Measurements from ENCODE around the gene FLNC. TPM values are rescaled to one million over a fixed set of nuclear protein-coding genes. Genes with fewer than 3 reads are reported as not detected.

The FLNC gene
- total and polyA plus RNA-seq, 2 donors (not counting 1 experiment from before 2014, with no cell fraction given) = 0.01 TPM; not detected in 1

GRCh38 chr7:128791972-128792327, 38.3 kb upstream of the FLNC start:
- Histone ChIP-seq H4K20me1 (ENCODE audit: control insufficient read depth, insufficient read depth, low read length, poor library complexity, severe bottlenecking) (no peaks in the 10 kb centered on the region), H3K9ac (ENCODE audit: low read length) (peak overlapping the region; percentile 84), H3K36me3 (replicated peaks in 1 of 2; ENCODE audit: control extremely low read depth in 1 of 2, control insufficient read depth in 1 of 2, extremely low read depth in 1 of 2, insufficient read depth in 2 of 2, low read length in 1 of 2) (no peaks in the 10 kb centered on the region), H3K4me2 (replicated peaks; ENCODE audit: low read depth, low read length, poor library complexity, severe bottlenecking) (peak overlapping the region; percentile 100), H3K79me2 (ENCODE audit: control insufficient read depth, insufficient read depth, low read length) (no peaks in the 10 kb centered on the region), H3K4me3 (ENCODE audit: control extremely low read depth in 1 of 5, extremely low read depth in 1 of 5, insufficient read depth in 1 of 5, low read depth in 2 of 5, low read length in 4 of 5) (peak overlapping the region in 4 of 5 experiments; percentile 66 to 87 (median 78)), H3K27me3 (replicated peaks in 1 of 4; ENCODE audit: control extremely low read depth in 1 of 4, control insufficient read depth in 3 of 4, insufficient read depth in 4 of 4, low read length in 3 of 4) (no peaks in the 10 kb centered on the region), H2AFZ (ENCODE audit: insufficient read depth, low read depth, low read length, poor library complexity, severe bottlenecking) (peak overlapping the region; percentile 96), H3K9me3 (ENCODE audit: control extremely low read depth in 1 of 3, control insufficient read depth in 2 of 3, insufficient read depth in 1 of 3, low read length in 2 of 3) (no peaks in the 10 kb centered on the region), H3K27ac (ENCODE audit: low read length in 2 of 2) (no peak overlapping the region), H3K4me1 (ENCODE audit: control insufficient read depth in 2 of 2, insufficient read depth in 2 of 2, low read length in 2 of 2) (peaks cover 9 to 15% of the 10 kb centered on the region in 2 donors)
- DNase-seq (no peak), ATAC-seq (ENCODE audit: low read depth) (no peak)
- intact Hi-C loops (cut with micrococcal nuclease) = loop anchor here (1.0 to 2.0 kb wide), 3 partner anchors 53 to 91 kb away; partner anchors contain the start of genes ATP6V1F and CALU
- 17% methylated on average over 1 of the region's 9 CpGs for WGBS (ENCODE audit: insufficient coverage)
- TF ChIP-seq CTCF (IDR thresholded peaks at IDR 0.05) (no peak), EZH2 (IDR thresholded peaks at IDR 0.05; ENCODE audit: borderline replicate concordance, insufficient read depth, low read depth, low read length, poor library complexity, severe bottlenecking) (no peak)
- Mint-ChIP-seq H3K27ac (no peak overlapping the region), H3K27me3 (no peaks in the 10 kb centered on the region), H3K4me3 (peak overlapping the region; percentile 84), H3K9me3 (ENCODE audit: insufficient read depth) (no peaks in the 10 kb centered on the region), H3K4me1 (peaks cover 9% of the 10 kb centered on the region)
- CTCF ChIA-PET = interaction anchor here (1.2 to 1.3 kb wide), 2 partner anchors 11 to 50 kb away, joined by 3 read pairs; no protein-coding TSS in a partner anchor
- POLR2A ChIA-PET = interaction anchor here (0.7 kb wide), 1 partner anchor 14 kb away, joined by 9 read pairs; no protein-coding TSS in a partner anchor

GRCh38 chr7:128792471-128793180, 37.6 kb upstream of the FLNC start:
- Histone ChIP-seq H3K27me3 (replicated peaks in 1 of 4; ENCODE audit: control extremely low read depth in 1 of 4, control insufficient read depth in 3 of 4, insufficient read depth in 4 of 4, low read length in 3 of 4) (no peaks in the 10 kb centered on the region), H3K4me2 (replicated peaks; ENCODE audit: low read depth, low read length, poor library complexity, severe bottlenecking) (no peak overlapping the region), H3K4me3 (ENCODE audit: control extremely low read depth in 1 of 5, extremely low read depth in 1 of 5, insufficient read depth in 1 of 5, low read depth in 2 of 5, low read length in 4 of 5) (no peak overlapping the region), H3K27ac (ENCODE audit: low read length in 2 of 2) (no peak overlapping the region), H3K9ac (ENCODE audit: low read length) (no peak overlapping the region), H3K36me3 (replicated peaks in 1 of 2; ENCODE audit: control extremely low read depth in 1 of 2, control insufficient read depth in 1 of 2, extremely low read depth in 1 of 2, insufficient read depth in 2 of 2, low read length in 1 of 2) (no peaks in the 10 kb centered on the region), H4K20me1 (ENCODE audit: control insufficient read depth, insufficient read depth, low read length, poor library complexity, severe bottlenecking) (no peaks in the 10 kb centered on the region), H3K9me3 (ENCODE audit: control extremely low read depth in 1 of 3, control insufficient read depth in 2 of 3, insufficient read depth in 1 of 3, low read length in 2 of 3) (no peaks in the 10 kb centered on the region), H2AFZ (ENCODE audit: insufficient read depth, low read depth, low read length, poor library complexity, severe bottlenecking) (no peak overlapping the region), H3K4me1 (ENCODE audit: control insufficient read depth in 2 of 2, insufficient read depth in 2 of 2, low read length in 2 of 2) (peaks cover 9 to 15% of the 10 kb centered on the region in 2 donors), H3K79me2 (ENCODE audit: control insufficient read depth, insufficient read depth, low read length) (no peaks in the 10 kb centered on the region)
- no peak for ATAC-seq (ENCODE audit: low read depth)
- intact Hi-C loops (cut with micrococcal nuclease) = no loop called here
- H3K4me1 Mint-ChIP-seq = peaks cover 9% of the 10 kb centered on the region
- TF ChIP-seq CTCF (IDR thresholded peaks at IDR 0.05) (no peak), EZH2 (IDR thresholded peaks at IDR 0.05; ENCODE audit: borderline replicate concordance, insufficient read depth, low read depth, low read length, poor library complexity, severe bottlenecking) (no peak)
- WGBS (ENCODE audit: insufficient coverage) = 60% methylated on average over 7 of the region's 10 CpGs
- CTCF ChIA-PET = interaction anchor here (1.2 to 1.3 kb wide), 2 partner anchors 12 to 49 kb away, joined by 3 read pairs; no protein-coding TSS in a partner anchor
- H3K27ac Mint-ChIP-seq = peak overlapping the region; percentile 57
- DNase-seq = no peak
- no peaks in the 10 kb centered on the region for H3K27me3 Mint-ChIP-seq
- H3K9me3 Mint-ChIP-seq (ENCODE audit: insufficient read depth) = no peaks in the 10 kb centered on the region
- POLR2A ChIA-PET = interaction anchor here (0.6 to 0.7 kb wide), 2 partner anchors 14 to 706 kb away, joined by 3 to 9 read pairs; no protein-coding TSS in a partner anchor
- peak overlapping the region; percentile 75 for H3K4me3 Mint-ChIP-seq

All from B cell (primary cell).